Esophagus muscularis mucosa (tissue), 4 donors: ENCODE results near the gene FBXO31. TPM values are rescaled to one million over a fixed set of nuclear protein-coding genes. Genes with fewer than 3 reads are reported as not detected.
A peak's percentile ranks its signal among the peaks of the same experiment; 100 is the strongest.

ENCODE experiments used
- DNase-seq: peaks from one replicate; pipeline ENCODE4 v3.0.0-alpha.2; 2017; ENCODE audit errors: extremely low spot score
- H3K27ac ChIP-seq, 4 donors: fragments of 200-600 bp; sonication (generic); replicated peaks in 1 of 4; 1 replicate in 3 of 4; 2 replicates in 1 of 4; pipeline ENCODE4 v1.5.1; 2016 to 2019; ENCODE audit warnings: mild to moderate bottlenecking in 1 of 4
- H3K27me3 ChIP-seq, 4 donors: fragments of 200-600 bp; sonication (generic); one replicate each; pipeline versions ENCODE4 v1.5.1 to v1.6.0; 2016 to 2019
- H3K36me3 ChIP-seq, 4 donors: fragments of 200-600 bp; sonication (generic); one replicate each; pipeline ENCODE4 v1.5.1; 2016 to 2019
- H3K4me1 ChIP-seq, 4 donors: fragments of 200-600 bp; sonication (generic); one replicate each; pipeline ENCODE4 v1.5.1; 2016 to 2019
- H3K4me3 ChIP-seq, 4 donors: fragments of 200-600 bp; sonication (generic); 1 replicate in 2 of 4; 2 replicates in 2 of 4; pipeline ENCODE4 v1.5.1; 2016 to 2019; ENCODE audit warnings: mild to moderate bottlenecking in 4 of 4, moderate library complexity in 1 of 4
- H3K9me3 ChIP-seq, 4 donors: fragments of 200-600 bp; sonication (generic); 1 replicate in 3 of 4; 2 replicates in 1 of 4; pipeline ENCODE4 v1.5.1; 2016 to 2019
- EP300 ChIP-seq: sonication (generic); formaldehyde crosslinking; IDR thresholded peaks from one replicate; pipeline ENCODE4 v1.6.1; 2017; ENCODE audit warnings: antibody characterized with exemption
- POLR2A ChIP-seq: fragments of 450-650 bp; IDR thresholded peaks from one replicate; pipeline ENCODE4 v1.6.1; 2017; ENCODE audit warnings: antibody characterized with exemption, moderate library complexity, mild to moderate bottlenecking, low read depth
- POLR2AphosphoS5 ChIP-seq, 2 donors: sonication (generic); formaldehyde crosslinking; IDR thresholded peaks; one replicate each; pipeline ENCODE4 v1.6.1; 2017; ENCODE audit warnings: antibody characterized with exemption in 2 of 2
- WGBS: methylation state at CpG from one replicate; pipeline ENCODE4 v1.1.5; 2018; 5-methylcytosine and 5-hydroxymethylcytosine counted together
- intact Hi-C: fragments of 100-400 bp; cut with DNase I; formaldehyde crosslinking; loops from one replicate; pipeline ENCODE4 v1.15.1; 2023
- total RNA-seq, 4 donors: library from RNA; depleted of rRNA; stranded (reverse); fragments of >200 nt; gene quantifications; one replicate each; pipeline versions ENCODE4 v1.1.0 to v1.2.1, GENCODE V29; 2016
- TF ChIP-seq, protein P1 (sequence below), 3 experiments: fragments of 200-600 bp in 2 of 3; fragments of 450-650 bp in 1 of 3; sonication (generic) in 2 of 3; IDR thresholded peaks; one replicate each; pipeline ENCODE4 v1.5.1; 2017 to 2019; ENCODE audit warnings: antibody characterized with exemption in 3 of 3, mild to moderate bottlenecking in 2 of 3, moderate library complexity in 1 of 3

Gene FBXO31
- total RNA-seq, 4 donors from 2014 or later: 68.8 to 173 (median 102) TPM

DNA sequence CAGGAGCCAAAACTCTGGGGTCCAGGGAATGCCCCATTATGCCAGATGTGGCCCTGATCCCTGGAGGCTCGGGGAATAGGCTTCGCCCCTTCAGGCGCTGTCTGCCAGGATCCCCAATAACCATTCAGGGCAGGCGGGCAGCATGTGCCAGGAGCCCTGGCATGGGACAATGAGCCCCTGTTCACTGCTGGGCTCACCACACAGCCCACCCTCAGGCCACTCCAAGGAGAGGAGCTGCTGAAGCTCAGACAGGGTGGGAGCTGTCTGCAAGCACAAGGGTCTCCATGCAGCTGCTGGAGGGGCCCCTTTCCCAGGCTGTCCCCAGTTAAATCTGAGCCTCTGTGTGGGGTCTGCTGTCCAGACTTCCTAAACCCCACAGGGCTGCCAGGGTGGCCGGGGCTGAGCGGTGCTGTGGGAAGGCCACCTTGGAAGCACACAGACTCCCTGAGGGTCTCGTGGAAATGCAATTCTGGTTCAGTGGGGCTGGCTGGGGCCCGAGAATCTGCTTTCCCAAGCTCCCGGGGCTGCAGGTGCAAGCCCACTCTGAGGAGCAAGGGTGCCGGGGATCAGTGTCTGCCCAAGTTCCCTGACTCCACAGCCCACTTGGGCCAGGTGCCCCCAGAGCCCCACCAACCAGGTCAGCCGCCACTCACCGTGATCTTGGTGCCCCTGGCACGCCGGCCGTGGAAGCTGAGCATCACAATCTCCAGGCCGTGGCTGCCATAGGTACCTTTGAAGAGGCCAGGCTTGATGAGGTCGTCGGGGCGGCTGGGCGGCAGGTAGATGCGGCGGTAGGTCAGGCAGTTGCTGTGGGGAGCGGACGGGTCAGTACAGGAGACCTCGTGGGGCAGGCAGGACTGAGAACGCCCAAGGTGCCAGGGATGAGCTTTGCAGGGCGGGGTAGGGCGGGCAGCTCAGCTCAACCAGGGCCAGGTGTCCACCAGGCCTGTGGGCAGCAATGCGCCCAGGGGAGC is 48.6 kb downstream of the FBXO31 start:
- no peak overlapping the region for H3K4me3 ChIP-seq
- TF ChIP-seq POLR2AphosphoS5 (IDR thresholded peaks at IDR 0.05) (no peak), POLR2A (no peak), EP300 (no peak)
- TF ChIP-seq, protein P1, sequence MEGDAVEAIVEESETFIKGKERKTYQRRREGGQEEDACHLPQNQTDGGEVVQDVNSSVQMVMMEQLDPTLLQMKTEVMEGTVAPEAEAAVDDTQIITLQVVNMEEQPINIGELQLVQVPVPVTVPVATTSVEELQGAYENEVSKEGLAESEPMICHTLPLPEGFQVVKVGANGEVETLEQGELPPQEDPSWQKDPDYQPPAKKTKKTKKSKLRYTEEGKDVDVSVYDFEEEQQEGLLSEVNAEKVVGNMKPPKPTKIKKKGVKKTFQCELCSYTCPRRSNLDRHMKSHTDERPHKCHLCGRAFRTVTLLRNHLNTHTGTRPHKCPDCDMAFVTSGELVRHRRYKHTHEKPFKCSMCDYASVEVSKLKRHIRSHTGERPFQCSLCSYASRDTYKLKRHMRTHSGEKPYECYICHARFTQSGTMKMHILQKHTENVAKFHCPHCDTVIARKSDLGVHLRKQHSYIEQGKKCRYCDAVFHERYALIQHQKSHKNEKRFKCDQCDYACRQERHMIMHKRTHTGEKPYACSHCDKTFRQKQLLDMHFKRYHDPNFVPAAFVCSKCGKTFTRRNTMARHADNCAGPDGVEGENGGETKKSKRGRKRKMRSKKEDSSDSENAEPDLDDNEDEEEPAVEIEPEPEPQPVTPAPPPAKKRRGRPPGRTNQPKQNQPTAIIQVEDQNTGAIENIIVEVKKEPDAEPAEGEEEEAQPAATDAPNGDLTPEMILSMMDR (IDR thresholded peaks at IDR 0.05): no peak
- DNase-seq: no peak
- WGBS: 94% methylated on average over 20 of the region's 29 CpGs
- no peaks in the 10 kb centered on the region for H3K9me3 ChIP-seq
- no peak overlapping the region for H3K27ac ChIP-seq
- H3K4me1 ChIP-seq: peaks cover 0 to 14% (median 12%) of the 10 kb centered on the region in 4 donors
- intact Hi-C loops: no loop called here
- H3K36me3 ChIP-seq: peaks cover 60 to 92% (median 88%) of the 10 kb centered on the region in 4 donors
- no peaks in the 10 kb centered on the region for H3K27me3 ChIP-seq

DNA sequence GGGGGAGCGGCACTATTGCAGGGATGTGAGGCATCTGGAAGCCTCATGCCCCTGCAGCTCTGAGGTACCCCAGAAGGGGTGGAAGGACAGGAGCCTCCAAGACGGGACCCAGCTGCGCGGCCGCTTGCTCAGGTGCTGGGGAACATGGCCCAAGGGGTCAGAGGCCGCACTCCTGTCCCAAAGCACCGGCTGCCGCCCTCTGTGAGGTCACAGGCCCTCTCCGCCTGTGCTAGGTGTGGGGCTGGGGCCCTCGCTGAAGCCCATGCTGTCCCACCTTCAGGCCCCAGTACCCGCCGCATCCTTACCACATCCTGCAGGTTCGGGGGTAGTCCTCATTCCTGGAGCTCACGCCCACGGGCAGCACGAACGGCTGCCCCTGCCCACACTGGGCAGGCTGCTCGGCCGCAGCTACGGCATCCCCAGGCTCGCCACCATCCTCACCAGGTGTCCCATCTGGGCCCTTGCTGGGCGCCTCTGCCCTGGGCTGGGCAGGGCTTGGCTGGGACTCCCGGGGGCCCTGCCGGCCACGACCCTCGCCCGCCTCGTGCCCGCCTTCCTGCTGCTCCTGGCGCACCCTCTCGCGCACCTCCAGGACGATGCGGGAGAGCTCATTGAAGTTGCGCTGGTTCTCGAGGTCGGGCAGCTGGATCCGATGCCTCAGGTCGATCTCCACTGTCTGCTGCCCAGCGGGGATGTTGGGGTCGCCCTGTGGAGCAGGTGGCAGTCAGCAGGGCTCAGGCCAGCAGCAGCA is 49.8 kb downstream of the FBXO31 start:
- H3K27ac ChIP-seq: no peak overlapping the region
- no peak for DNase-seq
- no peaks in the 10 kb centered on the region for H3K9me3 ChIP-seq
- no peaks in the 10 kb centered on the region for H3K27me3 ChIP-seq
- no peak overlapping the region for H3K4me3 ChIP-seq
- TF ChIP-seq, protein P1 (IDR thresholded peaks at IDR 0.05): no peak
- TF ChIP-seq POLR2A (no peak), EP300 (no peak), POLR2AphosphoS5 (IDR thresholded peaks at IDR 0.05) (no peak)
- intact Hi-C loops: no loop called here
- H3K4me1 ChIP-seq: peaks cover 5 to 15% (median 12%) of the 10 kb centered on the region in 4 donors
- 91% methylated on average over 21 of the region's 41 CpGs for WGBS
- peaks cover 51 to 92% (median 88%) of the 10 kb centered on the region in 4 donors for H3K36me3 ChIP-seq

DNA sequence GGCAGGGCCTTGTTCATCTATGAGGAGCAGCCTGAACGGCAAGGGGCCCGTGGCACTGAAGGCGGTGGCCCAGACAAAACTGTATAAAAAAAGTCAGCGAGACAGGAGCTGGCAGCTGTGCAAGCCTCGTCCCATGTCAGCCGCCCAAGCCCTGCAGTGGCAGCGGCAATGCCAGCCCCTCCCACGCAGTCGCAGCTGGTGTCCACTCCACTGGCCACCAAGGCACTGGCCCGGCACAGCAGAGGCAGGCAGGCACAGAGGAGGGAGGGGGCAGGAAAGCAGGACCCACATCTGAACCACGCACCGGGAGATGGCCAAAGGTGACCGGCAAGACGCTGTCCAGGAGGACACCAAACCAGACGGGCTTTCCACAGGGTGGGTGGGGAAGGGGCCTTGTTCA is 50.5 kb downstream of the FBXO31 start:
- Histone ChIP-seq H3K27me3 (no peaks in the 10 kb centered on the region), H3K4me3 (no peak overlapping the region), H3K4me1 (peaks cover 5 to 22% (median 12%) of the 10 kb centered on the region in 4 donors), H3K9me3 (no peaks in the 10 kb centered on the region), H3K27ac (no peak overlapping the region), H3K36me3 (peaks cover 50 to 92% (median 88%) of the 10 kb centered on the region in 4 donors)
- intact Hi-C loops: no loop called here
- 88% methylated on average over 6 of the region's 15 CpGs for WGBS
- TF ChIP-seq EP300 (no peak), POLR2A (no peak), POLR2AphosphoS5 (IDR thresholded peaks at IDR 0.05) (no peak)
- TF ChIP-seq, protein P1 (IDR thresholded peaks at IDR 0.05): no peak
- DNase-seq: no peak

DNA sequence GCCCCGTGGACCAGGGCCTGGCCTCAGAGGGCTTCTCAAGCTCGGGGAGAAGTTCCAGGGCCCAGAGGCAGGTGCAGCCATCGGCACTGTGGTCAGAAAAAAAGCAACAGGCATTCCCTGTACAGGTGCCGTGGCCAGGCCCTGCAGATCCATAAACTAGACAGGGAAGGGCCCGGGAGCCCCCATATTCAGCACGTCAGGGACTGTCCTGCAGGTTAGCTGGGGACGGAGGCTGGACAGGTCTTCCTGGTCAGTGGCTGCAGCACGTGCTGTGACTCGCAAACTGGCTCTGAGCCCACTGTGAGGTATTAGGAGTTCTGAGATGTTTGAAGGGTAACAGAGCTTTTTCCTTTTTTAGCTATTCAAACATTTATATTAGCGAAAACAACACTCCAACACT is 51.4 kb downstream of the FBXO31 start:
- no peak for TF ChIP-seq POLR2A
- no peak for TF ChIP-seq POLR2AphosphoS5 (IDR thresholded peaks at IDR 0.05)
- TF ChIP-seq, protein P1 (IDR thresholded peaks at IDR 0.05): no peak
- no peak for TF ChIP-seq EP300
- intact Hi-C loops: no loop called here
- H3K27me3 ChIP-seq: no peaks in the 10 kb centered on the region
- H3K36me3 ChIP-seq: peaks cover 54 to 97% (median 93%) of the 10 kb centered on the region in 4 donors
- no peak overlapping the region for H3K4me3 ChIP-seq
- 81% methylated on average over 10 of the region's 10 CpGs for WGBS
- peak overlapping the region in 1 of 4 donors; percentile 45 for H3K27ac ChIP-seq
- H3K4me1 ChIP-seq: peaks cover 8 to 31% (median 20%) of the 10 kb centered on the region in 4 donors
- H3K9me3 ChIP-seq: no peaks in the 10 kb centered on the region
- no peak for DNase-seq
